CD14-positive monocyte (primary cell): ENCODE results near the gene FSCN2. TPM values are rescaled to one million over a fixed set of nuclear protein-coding genes. Genes with fewer than 3 reads are reported as not detected.

Source experiments
- DNase-seq, 3 donors: peaks; one replicate each; pipeline ENCODE4 v3.0.0-alpha.2; 2011 to 2022
- H2AFZ ChIP-seq: 2 replicates; pipeline ENCODE4 v1.6.0; 2012; ENCODE audit warnings: mild to moderate bottlenecking, low read depth, low read length, inconsistent platforms; ENCODE audit not compliant: insufficient read depth, poor library complexity, severe bottlenecking
- H3K27ac ChIP-seq, 2 donors: 1 replicate in 1 of 2; 2 replicates in 1 of 2; pipeline ENCODE4 v1.5.1; 2012 to 2013; ENCODE audit warnings: low read length in 2 of 2, control low read depth in 1 of 2, inconsistent platforms in 1 of 2, low read depth in 1 of 2, mild to moderate bottlenecking in 1 of 2
- H3K27me3 ChIP-seq, 2 donors: one replicate each; pipeline versions ENCODE4 v1.6.0 to v1.6.1; 2011 to 2013; ENCODE audit warnings: low read length in 2 of 2; ENCODE audit not compliant: control insufficient read depth in 2 of 2, insufficient read depth in 2 of 2
- H3K36me3 ChIP-seq, 2 donors: replicated peaks in 1 of 2; 1 replicate in 1 of 2; 2 replicates in 1 of 2; pipeline versions ENCODE4 v1.5.1 to v1.6.1; 2012 to 2013; ENCODE audit warnings: low read length in 2 of 2, control low read depth in 1 of 2, inconsistent platforms in 1 of 2, mild to moderate bottlenecking in 1 of 2; ENCODE audit not compliant: insufficient read depth in 2 of 2, control insufficient read depth in 1 of 2
- H3K4me1 ChIP-seq, 2 donors: 1 replicate in 1 of 2; 2 replicates in 1 of 2; pipeline versions ENCODE4 v1.5.1 to v1.6.1; 2012 to 2013; ENCODE audit warnings: low read length in 2 of 2, control low read depth in 1 of 2, inconsistent platforms in 1 of 2, mild to moderate bottlenecking in 1 of 2, moderate library complexity in 1 of 2; ENCODE audit not compliant: insufficient read depth in 2 of 2, control insufficient read depth in 1 of 2
- H3K4me2 ChIP-seq: replicated peaks from 2 replicates; pipeline ENCODE3; 2012; ENCODE audit warnings: low read length, moderate library complexity, mild to moderate bottlenecking; ENCODE audit not compliant: poor library complexity, severe bottlenecking; ENCODE audit errors: extremely low read depth
- H3K4me3 ChIP-seq, 3 experiments: fragments of 200-600 bp in 1 of 3; sonication (generic) in 1 of 3; replicated peaks in 1 of 3; 1 replicate in 2 of 3; 2 replicates in 1 of 3; pipeline ENCODE4 v1.5.1; 2011 to 2013; ENCODE audit warnings: low read length in 3 of 3, mild to moderate bottlenecking in 3 of 3, control low read depth in 2 of 3, low read depth in 2 of 3, inconsistent platforms in 1 of 3, moderate library complexity in 1 of 3
- H3K79me2 ChIP-seq: 2 replicates; pipeline ENCODE4 v1.6.0; 2012; ENCODE audit warnings: mild to moderate bottlenecking, control low read depth, inconsistent platforms, low read length, moderate library complexity; ENCODE audit not compliant: insufficient read depth
- H3K9ac ChIP-seq: 2 replicates; pipeline ENCODE4 v1.6.0; 2017; ENCODE audit warnings: low read length, mild to moderate bottlenecking; ENCODE audit not compliant: insufficient read depth, poor library complexity, severe bottlenecking
- H3K9me3 ChIP-seq, 2 donors: replicated peaks in 1 of 2; 1 replicate in 1 of 2; 2 replicates in 1 of 2; pipeline versions ENCODE4 v1.5.1 to v1.6.1; 2012 to 2013; ENCODE audit warnings: low read length in 2 of 2, control low read depth in 1 of 2; ENCODE audit not compliant: control insufficient read depth in 1 of 2, insufficient read depth in 1 of 2
- H4K20me1 ChIP-seq: 2 replicates; pipeline ENCODE4 v1.6.0; 2012; ENCODE audit warnings: mild to moderate bottlenecking, low read length, control low read depth, moderate library complexity; ENCODE audit not compliant: insufficient read depth
- H3K27ac Mint-ChIP-seq, 7 donors: one replicate each; pipeline ENCODE4 v1.8.0; 2020; ENCODE audit warnings: mild to moderate bottlenecking in 7 of 7, mixed read lengths in 7 of 7, moderate library complexity in 6 of 7, inconsistent platforms in 2 of 7
- H3K27me3 Mint-ChIP-seq, 3 donors: one replicate each; pipeline ENCODE4 v1.8.0; 2021 to 2022; ENCODE audit warnings: low read depth in 3 of 3, mild to moderate bottlenecking in 3 of 3, mixed read lengths in 3 of 3, moderate library complexity in 3 of 3, inconsistent platforms in 1 of 3
- H3K36me3 Mint-ChIP-seq, 2 donors: one replicate each; pipeline ENCODE4 v1.8.0; 2020; ENCODE audit warnings: mixed read lengths in 2 of 2, inconsistent platforms in 1 of 2, mild to moderate bottlenecking in 1 of 2
- H3K4me1 Mint-ChIP-seq: one replicate; pipeline ENCODE4 v1.8.0; 2020; ENCODE audit warnings: mild to moderate bottlenecking, mixed read lengths
- H3K4me3 Mint-ChIP-seq, 2 donors: one replicate each; pipeline ENCODE4 v1.8.0; 2020; ENCODE audit warnings: mild to moderate bottlenecking in 2 of 2, mixed read lengths in 2 of 2, moderate library complexity in 1 of 2
- H3K9me3 Mint-ChIP-seq, 7 donors: one replicate each; pipeline ENCODE4 v1.8.0; 2020 to 2022; ENCODE audit warnings: mixed read lengths in 7 of 7, mild to moderate bottlenecking in 6 of 7, moderate library complexity in 6 of 7, inconsistent platforms in 2 of 7
- WGBS: methylation state at CpG from one replicate; pipeline ENCODE4 v1.1.5; 2013; ENCODE audit warnings: missing lambda C conversion rate; ENCODE audit not compliant: insufficient coverage; 5-methylcytosine and 5-hydroxymethylcytosine counted together
- intact Hi-C, 2 donors: fragments of 100-400 bp; cut with micrococcal nuclease; formaldehyde crosslinking; loops; one replicate each; pipeline versions ENCODE4 v1.15.0 to v1.15.1; 2023
- polyA plus RNA-seq, 3 donors: library from polyadenylated mRNA; depleted of rRNA in 1 of 3; unstranded in 2 of 3; stranded (reverse) in 1 of 3; fragments of 300-500 nt in 2 of 3; fragments of >200 nt in 1 of 3; fragmentation: Illumina TruSeq in 2 of 3; gene quantifications; 1 replicate in 2 of 3; 2 replicates in 1 of 3; pipeline ENCODE4 v1.2.3, GENCODE V29; 2012 to 2021
- TF ChIP-seq, protein P1 (sequence below): fragments of 200-600 bp; IDR thresholded peaks from one replicate; pipeline ENCODE4 v1.8.0; 2022; ENCODE audit warnings: antibody characterized with exemption, mild to moderate bottlenecking

The FSCN2 gene
- polyA plus RNA-seq, 3 donors, result 0.07 TPM; not detected in 2

- peak overlapping the region; percentile 32 to 73 (median 39) for H3K4me3 ChIP-seq
- no peaks in the 10 kb centered on the region for H4K20me1 ChIP-seq
- TF ChIP-seq, protein P1, sequence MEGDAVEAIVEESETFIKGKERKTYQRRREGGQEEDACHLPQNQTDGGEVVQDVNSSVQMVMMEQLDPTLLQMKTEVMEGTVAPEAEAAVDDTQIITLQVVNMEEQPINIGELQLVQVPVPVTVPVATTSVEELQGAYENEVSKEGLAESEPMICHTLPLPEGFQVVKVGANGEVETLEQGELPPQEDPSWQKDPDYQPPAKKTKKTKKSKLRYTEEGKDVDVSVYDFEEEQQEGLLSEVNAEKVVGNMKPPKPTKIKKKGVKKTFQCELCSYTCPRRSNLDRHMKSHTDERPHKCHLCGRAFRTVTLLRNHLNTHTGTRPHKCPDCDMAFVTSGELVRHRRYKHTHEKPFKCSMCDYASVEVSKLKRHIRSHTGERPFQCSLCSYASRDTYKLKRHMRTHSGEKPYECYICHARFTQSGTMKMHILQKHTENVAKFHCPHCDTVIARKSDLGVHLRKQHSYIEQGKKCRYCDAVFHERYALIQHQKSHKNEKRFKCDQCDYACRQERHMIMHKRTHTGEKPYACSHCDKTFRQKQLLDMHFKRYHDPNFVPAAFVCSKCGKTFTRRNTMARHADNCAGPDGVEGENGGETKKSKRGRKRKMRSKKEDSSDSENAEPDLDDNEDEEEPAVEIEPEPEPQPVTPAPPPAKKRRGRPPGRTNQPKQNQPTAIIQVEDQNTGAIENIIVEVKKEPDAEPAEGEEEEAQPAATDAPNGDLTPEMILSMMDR, result no peak
- Mint-ChIP-seq H3K36me3 (no peaks in the 10 kb centered on the region), H3K4me1 (peaks cover 35% of the 10 kb centered on the region), H3K9me3 (peaks cover 0 to 9% (median 2%) of the 10 kb centered on the region in 7 donors), H3K27me3 (peaks cover 18 to 46% (median 30%) of the 10 kb centered on the region in 3 donors), H3K27ac (peak overlapping the region in 5 of 7 donors; percentile 25 to 65 (median 46)), H3K4me3 (peak overlapping the region; percentile 62 to 72)
- no peaks in the 10 kb centered on the region for H3K9me3 ChIP-seq
- H3K27me3 ChIP-seq, result peaks cover 0 to 30% of the 10 kb centered on the region in 2 donors
- no peaks in the 10 kb centered on the region for H3K36me3 ChIP-seq
- H3K27ac ChIP-seq, result no peak overlapping the region
- DNase-seq, result no peak
- peaks cover 38 to 50% of the 10 kb centered on the region in 2 donors for H3K4me1 ChIP-seq
- no peak overlapping the region for H3K9ac ChIP-seq
- peak overlapping the region; percentile 69 for H2AFZ ChIP-seq
- H3K79me2 ChIP-seq, result no peaks in the 10 kb centered on the region
- intact Hi-C loops, result loop anchor here (5.0 to 10.0 kb wide), 6 partner anchors 50 to 340 kb away; no protein-coding TSS in a partner anchor
- 71% methylated on average over 8 of the region's 18 CpGs for WGBS
- peak overlapping the region; percentile 72 for H3K4me2 ChIP-seq
Observed at GRCh38 chr17:81481815-81482505, 46.2 kb upstream of the FSCN2 start.

- Histone ChIP-seq H4K20me1 (no peaks in the 10 kb centered on the region), H3K4me2 (no peak overlapping the region), H3K9ac (no peak overlapping the region), H3K4me1 (peaks cover 42 to 56% of the 10 kb centered on the region in 2 donors), H3K36me3 (no peaks in the 10 kb centered on the region), H3K27ac (no peak overlapping the region), H3K9me3 (no peaks in the 10 kb centered on the region), H3K79me2 (no peaks in the 10 kb centered on the region), H2AFZ (no peak overlapping the region), H3K4me3 (no peak overlapping the region), H3K27me3 (peaks cover 0 to 30% of the 10 kb centered on the region in 2 donors)
- TF ChIP-seq, protein P1, result no peak
- intact Hi-C loops, result loop anchor here (5.0 to 10.0 kb wide), 6 partner anchors 50 to 340 kb away; no protein-coding TSS in a partner anchor
- no peaks in the 10 kb centered on the region for H3K36me3 Mint-ChIP-seq
- H3K27ac Mint-ChIP-seq, result peak overlapping the region in 3 of 7 donors; percentile 20 to 65 (median 43)
- peak overlapping the region; percentile 34 to 72 for H3K4me3 Mint-ChIP-seq
- no peak for DNase-seq
- H3K9me3 Mint-ChIP-seq, result peaks cover 0 to 9% (median 0%) of the 10 kb centered on the region in 7 donors
- WGBS, result 89% methylated on average over 9 of the region's 11 CpGs
- H3K4me1 Mint-ChIP-seq, result peaks cover 39% of the 10 kb centered on the region
- peaks cover 18 to 46% (median 28%) of the 10 kb centered on the region in 3 donors for H3K27me3 Mint-ChIP-seq
Observed at GRCh38 chr17:81482673-81483072, 45.5 kb upstream of the FSCN2 start.
